Liver (tissue), 9 donors: ENCODE measurements around the gene GGACT. TPM values are rescaled to one million over a fixed set of nuclear protein-coding genes. Genes with fewer than 3 reads are reported as not detected.

Experiments used
- DNase-seq: peaks from one replicate; pipeline ENCODE4 v3.0.0-alpha.2; 2017; ENCODE audit warnings: low spot score
- H3K27ac ChIP-seq, 2 donors: one replicate each; pipeline ENCODE4 v1.7.0; 2013; ENCODE audit warnings: inconsistent platforms in 2 of 2, low read length in 2 of 2, control low read depth in 1 of 2, low read depth in 1 of 2, mild to moderate bottlenecking in 1 of 2
- H3K27me3 ChIP-seq, 4 donors: one replicate each; pipeline versions ENCODE4 v1.6.1 to v1.7.0; 2013; ENCODE audit warnings: low read length in 3 of 4, inconsistent platforms in 1 of 4, mild to moderate bottlenecking in 1 of 4, moderate library complexity in 1 of 4; ENCODE audit not compliant: control insufficient read depth in 4 of 4, insufficient read depth in 4 of 4
- H3K36me3 ChIP-seq, 4 donors: one replicate each; pipeline versions ENCODE4 v1.6.1 to v1.7.0; 2013; ENCODE audit warnings: low read length in 3 of 4, mild to moderate bottlenecking in 3 of 4, low read depth in 1 of 4, moderate library complexity in 1 of 4; ENCODE audit not compliant: control insufficient read depth in 4 of 4, insufficient read depth in 3 of 4
- H3K4me1 ChIP-seq, 4 donors: one replicate each; pipeline versions ENCODE4 v1.6.1 to v1.7.0; 2013; ENCODE audit warnings: low read length in 3 of 4, mild to moderate bottlenecking in 3 of 4, moderate library complexity in 1 of 4; ENCODE audit not compliant: control insufficient read depth in 4 of 4, insufficient read depth in 4 of 4
- H3K4me3 ChIP-seq, 3 donors: one replicate each; pipeline versions ENCODE4 v1.6.1 to v1.7.0; 2013; ENCODE audit warnings: low read length in 3 of 3, control low read depth in 1 of 3, low read depth in 1 of 3, mild to moderate bottlenecking in 1 of 3
- H3K9ac ChIP-seq, 2 donors: one replicate each; pipeline ENCODE4 v1.7.0; 2013; ENCODE audit warnings: low read length in 2 of 2, mild to moderate bottlenecking in 2 of 2, moderate library complexity in 2 of 2, control low read depth in 1 of 2, low read depth in 1 of 2
- H3K9me3 ChIP-seq, 4 donors: one replicate each; pipeline versions ENCODE4 v1.6.1 to v1.7.0; 2013; ENCODE audit warnings: low read length in 3 of 4; ENCODE audit not compliant: control insufficient read depth in 4 of 4
- ATF3 ChIP-seq: IDR thresholded peaks from 2 replicates; pipeline ENCODE4 v1.6.1; 2016; ENCODE audit warnings: antibody characterized with exemption
- CTCF ChIP-seq: fragments of 150-350 bp; IDR thresholded peaks from 2 replicates; pipeline ENCODE4 v1.5.1; 2017; ENCODE audit warnings: improper control_type of control experiment, low read depth, low read length; ENCODE audit not compliant: missing input control
- EGR1 ChIP-seq, 2 donors: IDR thresholded peaks; 2 replicates each; pipeline ENCODE4 v1.6.1; 2016 to 2018; ENCODE audit warnings: antibody characterized with exemption in 2 of 2, low read depth in 2 of 2
- FOXA1 ChIP-seq: IDR thresholded peaks from 2 replicates; pipeline ENCODE4 v1.6.1; 2016; ENCODE audit warnings: antibody characterized with exemption
- FOXA2 ChIP-seq: IDR thresholded peaks from 2 replicates; pipeline ENCODE4 v1.6.1; 2016; ENCODE audit warnings: antibody characterized with exemption
- GABPA ChIP-seq, 2 donors: IDR thresholded peaks in 1 of 2; conservative IDR thresholded peaks in 1 of 2; 2 replicates each; pipeline ENCODE4 v1.6.1; 2016; ENCODE audit warnings: antibody characterized with exemption in 2 of 2, mild to moderate bottlenecking in 1 of 2, moderate library complexity in 1 of 2
- HNF4G ChIP-seq: IDR thresholded peaks from 2 replicates; pipeline ENCODE4 v1.6.1; 2016; ENCODE audit warnings: antibody characterized with exemption
- JUND ChIP-seq, 2 donors: IDR thresholded peaks; 2 replicates each; pipeline ENCODE4 v1.6.1; 2016; ENCODE audit warnings: antibody characterized with exemption in 2 of 2
- MAX ChIP-seq: IDR thresholded peaks from 2 replicates; pipeline ENCODE4 v1.6.1; 2016; ENCODE audit warnings: antibody characterized with exemption
- NR2F2 ChIP-seq: IDR thresholded peaks from 2 replicates; pipeline ENCODE4 v1.6.1; 2016; ENCODE audit warnings: antibody characterized with exemption
- RAD21 ChIP-seq, 2 donors: IDR thresholded peaks; 2 replicates each; pipeline ENCODE4 v1.6.1; 2016; ENCODE audit warnings: antibody characterized with exemption in 2 of 2, mild to moderate bottlenecking in 2 of 2
- REST ChIP-seq: IDR thresholded peaks from 2 replicates; pipeline ENCODE4 v1.6.1; 2016; ENCODE audit warnings: antibody characterized with exemption, mild to moderate bottlenecking
- RXRA ChIP-seq, 2 donors: IDR thresholded peaks; 2 replicates each; pipeline ENCODE4 v1.6.1; 2017 to 2018; ENCODE audit warnings: antibody characterized with exemption in 2 of 2, mild to moderate bottlenecking in 1 of 2
- SP1 ChIP-seq: IDR thresholded peaks from 2 replicates; pipeline ENCODE4 v1.6.1; 2018; ENCODE audit warnings: antibody characterized with exemption, mild to moderate bottlenecking
- TAF1 ChIP-seq: conservative IDR thresholded peaks from 2 replicates; pipeline ENCODE4 v1.6.1; 2016; ENCODE audit warnings: antibody characterized with exemption, mild to moderate bottlenecking
- YY1 ChIP-seq: IDR thresholded peaks from 2 replicates; pipeline ENCODE4 v1.6.1; 2016; ENCODE audit warnings: antibody characterized with exemption, mild to moderate bottlenecking
- ZBTB33 ChIP-seq: IDR thresholded peaks from 2 replicates; pipeline ENCODE4 v1.6.1; 2016; ENCODE audit warnings: antibody characterized with exemption
- WGBS: extraction: QIAGEN DNeasy Blood & Tissue Kit; methylation state at CpG from one replicate; pipeline ENCODE4 v1.1.7; 2013; 5-methylcytosine and 5-hydroxymethylcytosine counted together
- polyA plus RNA-seq, 2 donors: library from polyadenylated mRNA; stranded (reverse) in 1 of 2; unstranded in 1 of 2; fragments of 200-250 nt in 1 of 2; fragments of >200 nt in 1 of 2; fragmentation: Nextera tagmentation in 1 of 2; extraction: Ambion mirVana in 1 of 2; gene quantifications; one replicate each; pipeline versions ENCODE4 v1.2.1 to v1.2.3, GENCODE V29; 2013 to 2015
- total RNA-seq, 2 donors: library from RNA; depleted of rRNA; stranded (reverse); fragments of >200 nt; gene quantifications; one replicate each; pipeline ENCODE4 v1.2.3, GENCODE V29; 2014
- donor health status: healthy.
- donor health status: healthy.
- donor health status: healthy.
- donor health status: healthy.
- donor health status: healthy.

Gene GGACT
- total and polyA plus RNA-seq, 4 donors: 2.5 to 6.3 (median 4.1) TPM

GRCh38 chr13:100627120-100627519 is 38.5 kb upstream of the GGACT start:
- Histone ChIP-seq H3K4me1 (no peaks in the 10 kb centered on the region), H3K27ac (no peak overlapping the region), H3K36me3 (peaks cover 4 to 57% (median 31%) of the 10 kb centered on the region in 4 donors), H3K9ac (no peak overlapping the region), H3K4me3 (no peak overlapping the region), H3K27me3 (no peaks in the 10 kb centered on the region), H3K9me3 (no peaks in the 10 kb centered on the region)
- 97% methylated on average over 15 of the region's 15 CpGs for WGBS
- no peak for DNase-seq
- TF ChIP-seq JUND (IDR thresholded peaks at IDR 0.05) (no peak), TAF1 (no peak), YY1 (no peak), RAD21 (IDR thresholded peaks at IDR 0.05) (no peak), ZBTB33 (no peak), RXRA (IDR thresholded peaks at IDR 0.05) (no peak)

GRCh38 chr13:100625447-100625846 is 36.9 kb upstream of the GGACT start:
- H3K36me3 ChIP-seq: peaks cover 4 to 53% (median 30%) of the 10 kb centered on the region in 4 donors
- TF ChIP-seq REST (no peak), YY1 (no peak), NR2F2 (no peak), EGR1 (IDR thresholded peaks at IDR 0.05; ENCODE audit: low read depth in 2 of 2) (no peak), FOXA1 (no peak), SP1 (no peak), FOXA2 (no peak), JUND (IDR thresholded peaks at IDR 0.05) (no peak), RXRA (IDR thresholded peaks at IDR 0.05) (no peak), CTCF (no peak), GABPA (IDR thresholded peaks at IDR 0.05 in 1 of 2, conservative IDR thresholded peaks at IDR 0.05 in 1 of 2) (no peak), TAF1 (no peak), HNF4G (no peak), MAX (no peak), ATF3 (no peak)
- no peak overlapping the region for H3K4me3 ChIP-seq
- no peak overlapping the region for H3K9ac ChIP-seq
- H3K27me3 ChIP-seq: no peaks in the 10 kb centered on the region
- H3K4me1 ChIP-seq: no peaks in the 10 kb centered on the region
- WGBS: 94% methylated on average over 9 of the region's 9 CpGs
- no peak for DNase-seq
- no peaks in the 10 kb centered on the region for H3K9me3 ChIP-seq
- H3K27ac ChIP-seq: no peak overlapping the region
